Epithelial cell of esophagus (primary cell): ENCODE measurements around the gene RPL10.
A peak's percentile ranks its signal among the peaks of the same experiment; 100 is the strongest.

ENCODE experiments used
- DNase-seq: peaks from one replicate; pipeline ENCODE4 v3.0.0; 2010; ENCODE audit warnings: low read depth
- H3K4me3 ChIP-seq: 2 replicates; pipeline ENCODE4 v1.5.1; 2011; ENCODE audit warnings: mild to moderate bottlenecking, low read length, control low read depth
- CTCF ChIP-seq: IDR thresholded peaks from 2 replicates; pipeline ENCODE4 v1.5.1; 2011; ENCODE audit warnings: low read depth, mild to moderate bottlenecking, low read length, control low read depth, inconsistent platforms; ENCODE audit not compliant: insufficient read depth; ENCODE audit errors: missing control alignments

RPL10 gene

GRCh38 chrX:154401045-154401799, 3.0 kb downstream of the RPL10 start:
- no peak for TF ChIP-seq CTCF
- peak; percentile 22 for DNase-seq
- H3K4me3 ChIP-seq = no peak overlapping the region

- H3K4me3 ChIP-seq = no peak overlapping the region
- peak; percentile 77 for DNase-seq
- no peak for TF ChIP-seq CTCF
Measured at GRCh38 chrX:154401918-154402621, 3.9 kb downstream of the RPL10 start.

GRCh38 chrX:154402622-154403127, 4.5 kb downstream of the RPL10 start:
- TF ChIP-seq CTCF = no peak
- no peak for DNase-seq
- no peak overlapping the region for H3K4me3 ChIP-seq

GRCh38 chrX:154403192-154403591, 5.0 kb downstream of the RPL10 start:
- DNase-seq = no peak
- H3K4me3 ChIP-seq = no peak overlapping the region
- no peak for TF ChIP-seq CTCF

- no peak for DNase-seq
- H3K4me3 ChIP-seq = no peak overlapping the region
- TF ChIP-seq CTCF = no peak
Measured at GRCh38 chrX:154403858-154404257, 5.7 kb downstream of the RPL10 start.

GRCh38 chrX:154404625-154405192, 6.5 kb downstream of the RPL10 start:
- no peak for TF ChIP-seq CTCF
- no peak overlapping the region for H3K4me3 ChIP-seq
- DNase-seq = no peak
